ENCODE measurements around the gene ABCG4. TPM values are rescaled to one million over a fixed set of nuclear protein-coding genes. Genes with fewer than 3 reads are reported as not detected.

Gene ABCG4
- total and polyA plus RNA-seq, 2 of the 8 experiments (the other 6 are each of a cell fraction or from before 2014, with no cell fraction given) = 1.8 to 2.3 TPM

DNA sequence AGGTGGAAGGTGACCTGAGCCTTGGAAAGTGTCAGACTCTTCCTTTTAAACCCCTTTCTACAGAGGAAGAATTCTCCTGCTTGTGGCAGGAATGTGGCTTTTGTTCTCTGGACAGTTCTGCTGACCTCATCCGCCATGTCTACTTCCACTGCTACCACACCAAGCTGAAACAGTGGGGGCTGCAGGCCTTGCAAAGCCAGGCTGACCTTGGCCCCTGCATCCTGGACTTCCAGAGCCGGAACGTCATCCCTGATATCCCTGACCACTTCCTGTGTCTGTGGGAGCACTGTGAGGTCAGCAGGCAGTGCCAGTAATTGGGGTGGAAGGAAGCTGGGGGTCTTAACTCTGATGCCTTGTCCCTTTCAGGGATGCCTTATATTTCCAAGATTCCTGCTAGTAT is 18.2 kb upstream of the ABCG4 start:
- H3K4me1 ChIP-seq (replicated peaks in 1 of 4; ENCODE audit: control insufficient read depth in 3 of 4, insufficient read depth in 4 of 4, low read length in 3 of 4) = no peaks in the 10 kb centered on the region
- 0 out of 4 replicates have a peak, but pooled peaks cover 0 to 2% of the 10 kb centered on the region in 2 experiments for H3K79me2 ChIP-seq (ENCODE audit: control insufficient read depth in 1 of 2, insufficient read depth in 2 of 2, low read length in 2 of 2)
- no peak for FAIRE-seq
- WGBS, 2 experiments (ENCODE audit: extremely low coverage in 1 of 2, insufficient coverage in 1 of 2, insufficient read length in 1 of 2, insufficient replicate concordance in 2 of 2, low coverage in 1 of 2, low lambda C conversion rate in 2 of 2, missing lambda C conversion rate in 1 of 2) = 96% methylated on average over 3 of the region's 3 CpGs; no CpG with 5 or more reads in 1 of the 2 experiments
- H3K27ac ChIP-seq (ENCODE audit: low read depth, low read length) = no peak overlapping the region
- no peak overlapping the region for H2BK12ac ChIP-seq (ENCODE audit: low read depth, low read length)
- no peak for DNase-seq (ENCODE audit: low read depth in 1 of 2, low spot score in 2 of 2)
- H4K91ac ChIP-seq (replicated peaks; ENCODE audit: insufficient read length, low read length) = no peak overlapping the region
- no peaks in the 10 kb centered on the region for H3K23me2 ChIP-seq (ENCODE audit: low read depth, low read length)
- no peak overlapping the region for H2BK20ac ChIP-seq (ENCODE audit: low read length)
- no peak overlapping the region for H3K4me3 ChIP-seq (ENCODE audit: extremely low read depth in 1 of 4, insufficient read depth in 2 of 4, low read depth in 3 of 4, low read length in 4 of 4)
- no peaks in the 10 kb centered on the region for H3K79me1 ChIP-seq (ENCODE audit: low read depth, low read length)
- no peak overlapping the region for H2BK120ac ChIP-seq (replicated peaks; ENCODE audit: low read depth, low read length)
- no peak overlapping the region for H2AFZ ChIP-seq (ENCODE audit: low read length)
- no peak overlapping the region for H3K14ac ChIP-seq (ENCODE audit: insufficient read length)
- TF ChIP-seq KDM5A (IDR thresholded peaks at IDR 0.05; ENCODE audit: low read length) (no peak), SIN3A (conservative IDR thresholded peaks at IDR 0.05 in 1 of 2, IDR thresholded peaks at IDR 0.05 in 1 of 2; ENCODE audit: low read depth in 1 of 2, low read length in 2 of 2) (no peak), BCL11A (IDR thresholded peaks at IDR 0.05; ENCODE audit: low read depth in 2 of 2, low read length in 2 of 2) (no peak), KDM4A (IDR thresholded peaks at IDR 0.05; ENCODE audit: low read depth, low read length, severe bottlenecking) (no peak), JUND (IDR thresholded peaks at IDR 0.05; ENCODE audit: low read length) (no peak), RNF2 (IDR thresholded peaks at IDR 0.05; ENCODE audit: borderline replicate concordance, low read depth, low read length, missing control alignments, poor library complexity, severe bottlenecking) (no peak), CEBPB (IDR thresholded peaks at IDR 0.05; ENCODE audit: low read depth, low read length) (no peak), JUN (IDR thresholded peaks at IDR 0.05; ENCODE audit: low read depth, low read length) (no peak), TBP (IDR thresholded peaks at IDR 0.05; ENCODE audit: low read depth, low read length) (no peak)
- TF ChIP-seq, protein P1, sequence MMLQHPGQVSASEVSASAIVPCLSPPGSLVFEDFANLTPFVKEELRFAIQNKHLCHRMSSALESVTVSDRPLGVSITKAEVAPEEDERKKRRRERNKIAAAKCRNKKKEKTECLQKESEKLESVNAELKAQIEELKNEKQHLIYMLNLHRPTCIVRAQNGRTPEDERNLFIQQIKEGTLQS (IDR thresholded peaks at IDR 0.05; ENCODE audit: insufficient read depth, low read depth, low read length) = no peak
- H3K4me2 ChIP-seq (ENCODE audit: insufficient read depth in 1 of 2, low read depth in 2 of 2, low read length in 2 of 2) = no peak overlapping the region
- no peaks in the 10 kb centered on the region for H3K9me3 ChIP-seq (ENCODE audit: insufficient read depth in 2 of 2, low read depth in 1 of 2, low read length in 1 of 2)
- peaks cover 0 to 6% of the 10 kb centered on the region in 2 experiments for H4K20me1 ChIP-seq (replicated peaks in 1 of 2; ENCODE audit: control insufficient read depth in 1 of 2, insufficient read depth in 2 of 2, low read length in 2 of 2)
- CTCF ChIA-PET (ENCODE audit: partially characterized antibody) = interaction anchor here (1.0 to 5.9 kb wide), 4 partner anchors 14 to 65 kb away, joined by 3 to 33 read pairs (median 8); no protein-coding TSS in a partner anchor
- no peak overlapping the region for H3K4ac ChIP-seq (replicated peaks; ENCODE audit: insufficient read length, low read depth, low read length)
- H3K9ac ChIP-seq (replicated peaks in 1 of 4; ENCODE audit: extremely low read depth in 1 of 4, low read depth in 3 of 4, low read length in 3 of 4) = no peak overlapping the region
- no peak overlapping the region for H3K18ac ChIP-seq (ENCODE audit: extremely low read depth, low read length)
- H2BK15ac ChIP-seq (ENCODE audit: low read length) = no peak overlapping the region
- H3K36me3 ChIP-seq (ENCODE audit: control insufficient read depth in 2 of 4, insufficient read depth in 4 of 4, low read length in 3 of 4) = peaks cover 23 to 39% (median 34%) of the 10 kb centered on the region in 4 experiments
- H3K56ac ChIP-seq (replicated peaks; ENCODE audit: insufficient read length, low read depth, low read length) = no peak overlapping the region
- H2AK5ac ChIP-seq (ENCODE audit: low read depth, low read length) = no peak overlapping the region
- no peak overlapping the region for H4K5ac ChIP-seq (ENCODE audit: insufficient read length, low read depth, low read length)
- no peaks in the 10 kb centered on the region for H3K27me3 ChIP-seq (replicated peaks in 1 of 4; ENCODE audit: control insufficient read depth in 3 of 4, extremely low read depth in 1 of 4, insufficient read depth in 3 of 4, low read length in 3 of 4)
- no peak overlapping the region for H4K8ac ChIP-seq (ENCODE audit: extremely low read depth, insufficient read depth, low read length)
- POLR2A ChIA-PET (ENCODE audit: partially characterized antibody) = interaction anchor here (1.2 to 1.3 kb wide), 3 partner anchors 10 to 42 kb away, joined by 3 read pairs; partner anchors contain the start of gene HINFP
- H2BK5ac ChIP-seq (ENCODE audit: low read depth, low read length) = no peak overlapping the region
- no peak overlapping the region for H3K23ac ChIP-seq (ENCODE audit: insufficient read length)

All from H1 (cell line).